ENCODE measurements around the gene BGN.

- TF ChIP-seq, protein P1, sequence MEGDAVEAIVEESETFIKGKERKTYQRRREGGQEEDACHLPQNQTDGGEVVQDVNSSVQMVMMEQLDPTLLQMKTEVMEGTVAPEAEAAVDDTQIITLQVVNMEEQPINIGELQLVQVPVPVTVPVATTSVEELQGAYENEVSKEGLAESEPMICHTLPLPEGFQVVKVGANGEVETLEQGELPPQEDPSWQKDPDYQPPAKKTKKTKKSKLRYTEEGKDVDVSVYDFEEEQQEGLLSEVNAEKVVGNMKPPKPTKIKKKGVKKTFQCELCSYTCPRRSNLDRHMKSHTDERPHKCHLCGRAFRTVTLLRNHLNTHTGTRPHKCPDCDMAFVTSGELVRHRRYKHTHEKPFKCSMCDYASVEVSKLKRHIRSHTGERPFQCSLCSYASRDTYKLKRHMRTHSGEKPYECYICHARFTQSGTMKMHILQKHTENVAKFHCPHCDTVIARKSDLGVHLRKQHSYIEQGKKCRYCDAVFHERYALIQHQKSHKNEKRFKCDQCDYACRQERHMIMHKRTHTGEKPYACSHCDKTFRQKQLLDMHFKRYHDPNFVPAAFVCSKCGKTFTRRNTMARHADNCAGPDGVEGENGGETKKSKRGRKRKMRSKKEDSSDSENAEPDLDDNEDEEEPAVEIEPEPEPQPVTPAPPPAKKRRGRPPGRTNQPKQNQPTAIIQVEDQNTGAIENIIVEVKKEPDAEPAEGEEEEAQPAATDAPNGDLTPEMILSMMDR (conservative IDR thresholded peaks at IDR 0.05; ENCODE audit: low read length) = no peak
- TF ChIP-seq EZH2phosphoT487 (IDR thresholded peaks at IDR 0.05; ENCODE audit: borderline replicate concordance, low read depth, low read length) = no peak
These were observed 2.9 kb upstream of the BGN start for GRCh38 chrX:153491918-153492317.
